Left lung (tissue), 10 donors: ENCODE data around the gene C2orf66. TPM values are rescaled to one million over a fixed set of nuclear protein-coding genes. Genes with fewer than 3 reads are reported as not detected.

ENCODE experiments used
- ATAC-seq: fragments of 200-7000 bp; cut with Tn5 transposase; one replicate; pipeline ENCODE4 v1.9.1; 2020; ENCODE audit warnings: moderate library complexity
- DNase-seq, 4 donors: peaks; one replicate each; pipeline ENCODE4 v3.0.0-alpha.2; 2013 to 2020
- H3K27ac ChIP-seq, 2 donors: fragments of 200-600 bp; sonication (generic) in 1 of 2; one replicate each; pipeline versions ENCODE4 v1.5.0 to v1.8.0; 2020 to 2021
- H3K27me3 ChIP-seq, 2 donors: fragments of 200-600 bp; sonication (generic) in 1 of 2; one replicate each; pipeline versions ENCODE4 v1.5.0 to v1.8.0; 2020 to 2021
- H3K36me3 ChIP-seq, 2 donors: fragments of 200-600 bp; sonication (generic) in 1 of 2; one replicate each; pipeline versions ENCODE4 v1.5.0 to v1.8.0; 2020 to 2021
- H3K4me1 ChIP-seq, 2 donors: fragments of 200-600 bp; one replicate each; pipeline ENCODE4 v1.8.0; 2021
- H3K4me3 ChIP-seq, 2 donors: fragments of 200-600 bp; sonication (generic) in 1 of 2; one replicate each; pipeline versions ENCODE4 v1.5.0 to v1.8.0; 2020 to 2021; ENCODE audit warnings: mild to moderate bottlenecking in 1 of 2
- H3K9me3 ChIP-seq, 2 donors: fragments of 200-600 bp; sonication (generic) in 1 of 2; one replicate each; pipeline versions ENCODE4 v1.5.0 to v1.8.0; 2020 to 2021
- CTCF ChIP-seq, 2 donors: fragments of 200-600 bp; sonication (generic) in 1 of 2; IDR thresholded peaks; one replicate each; pipeline versions ENCODE4 v1.5.0 to v1.8.0; 2021; ENCODE audit warnings: antibody characterized with exemption in 2 of 2
- intact Hi-C, 2 donors: fragments of 100-400 bp; cut with DNase I; formaldehyde crosslinking; loops; one replicate each; pipeline versions ENCODE4 v1.11.2 to v1.14.2; 2022
- polyA plus RNA-seq, 6 donors: library from polyadenylated mRNA; unstranded; fragments of 120-200 nt; gene quantifications; one replicate each; pipeline ENCODE4 v1.2.1, GENCODE V29; 2013; ENCODE audit not compliant: insufficient read length in 6 of 6
- total RNA-seq, 2 donors: library from RNA; stranded (reverse); fragmentation: NEBNext Ultra II Directional; extraction: Animal tissue kit (Norgen Biotek cat#: 25700); gene quantifications; one replicate each; pipeline ENCODE4 v1.2.1, GENCODE V29; 2021
- donor health status: DM: no; HTN: yes; CAD: no.
- donor health status: DM: no; HTN: no; CAD: no.

C2orf66 gene
- total and polyA plus RNA-seq, 8 donors, result 0.13 to 0.54 (median 0.22) TPM

- H3K36me3 ChIP-seq, result peaks cover 0 to 93% of the 10 kb centered on the region in 2 donors
- intact Hi-C loops, result no loop called here
These were observed 16.3 kb downstream of the C2orf66 start for GRCh38 chr2:196792865-196793264.

GRCh38 chr2:196783431-196784094 lies 25.6 kb downstream of the C2orf66 start:
- ATAC-seq, result peak; percentile 57
- no peaks in the 10 kb centered on the region for H3K27me3 ChIP-seq
- DNase-seq, result no peak
- intact Hi-C loops, result no loop called here
- H3K9me3 ChIP-seq, result no peaks in the 10 kb centered on the region
- peaks cover 0 to 96% of the 10 kb centered on the region in 2 donors for H3K36me3 ChIP-seq
- no peaks in the 10 kb centered on the region for H3K4me1 ChIP-seq
- no peak overlapping the region for H3K4me3 ChIP-seq
- no peak overlapping the region for H3K27ac ChIP-seq
- no peak for TF ChIP-seq CTCF (IDR thresholded peaks at IDR 0.05)

More at GRCh38 chr2:196792865-196793264, 16.3 kb downstream of the C2orf66 start:
- Histone ChIP-seq H3K27me3 (no peaks in the 10 kb centered on the region), H3K9me3 (no peaks in the 10 kb centered on the region), H3K4me3 (no peak overlapping the region), H3K4me1 (peaks cover 2 to 3% of the 10 kb centered on the region in 2 donors), H3K27ac (no peak overlapping the region)
- DNase-seq (no peak), ATAC-seq (no peak)
- TF ChIP-seq CTCF (IDR thresholded peaks at IDR 0.05), result no peak

GRCh38 chr2:196767101-196767500 lies 42.1 kb downstream of the C2orf66 start:
- Histone ChIP-seq H3K4me1 (no peaks in the 10 kb centered on the region), H3K27me3 (no peaks in the 10 kb centered on the region), H3K27ac (no peak overlapping the region), H3K4me3 (no peak overlapping the region), H3K9me3 (no peaks in the 10 kb centered on the region), H3K36me3 (peaks cover 0 to 83% of the 10 kb centered on the region in 2 donors)
- TF ChIP-seq CTCF (IDR thresholded peaks at IDR 0.05), result no peak
- intact Hi-C loops, result no loop called here
- DNase-seq (no peak), ATAC-seq (no peak)

GRCh38 chr2:196759378-196759706 lies 49.8 kb downstream of the C2orf66 start:
- Histone ChIP-seq H3K4me3 (no peak overlapping the region), H3K9me3 (peaks cover 0 to 8% of the 10 kb centered on the region in 2 donors), H3K36me3 (peaks cover 0 to 29% of the 10 kb centered on the region in 2 donors), H3K4me1 (no peaks in the 10 kb centered on the region), H3K27ac (no peak overlapping the region), H3K27me3 (no peaks in the 10 kb centered on the region)
- no peak for ATAC-seq
- no peak for TF ChIP-seq CTCF (IDR thresholded peaks at IDR 0.05)
- DNase-seq, result no peak
- intact Hi-C loops, result no loop called here

- ATAC-seq (peak; percentile 47), DNase-seq (peak in 2 of 4 donors; percentile 9 to 10)
- H3K36me3 ChIP-seq, result peaks cover 0 to 23% of the 10 kb centered on the region in 2 donors
- H3K27ac ChIP-seq, result no peak overlapping the region
- intact Hi-C loops, result no loop called here
- H3K27me3 ChIP-seq, result no peaks in the 10 kb centered on the region
- H3K9me3 ChIP-seq, result peaks cover 0 to 13% of the 10 kb centered on the region in 2 donors
- peak in 1 of 2 donors; percentile 18 for TF ChIP-seq CTCF (IDR thresholded peaks at IDR 0.05)
- no peaks in the 10 kb centered on the region for H3K4me1 ChIP-seq
- H3K4me3 ChIP-seq, result no peak overlapping the region
These were observed 50.4 kb downstream of the C2orf66 start for GRCh38 chr2:196758474-196759377.
